Stimulated activated memory B cell treated with anti-CD40 and anti-IgM and Interleukin-4, amounts not matched to agents 10 μg/mL and 1 μg/mL and 100 μg/mL, for 72 hours (primary cell): ENCODE measurements around the gene GDF2.

ENCODE experiments used
- ATAC-seq: fragments of 150-1000 bp; cut with Tn5 transposase; 2 replicates; pipeline ENCODE4 v1.10.0; 2021
- H3K27ac Mint-ChIP-seq: one replicate; pipeline ENCODE4 v1.8.0; 2022; ENCODE audit warnings: mild to moderate bottlenecking, mixed read lengths
- H3K27me3 Mint-ChIP-seq: one replicate; pipeline ENCODE4 v1.8.0; 2022; ENCODE audit warnings: mixed read lengths
- H3K36me3 Mint-ChIP-seq: one replicate; pipeline ENCODE4 v1.8.0; 2022; ENCODE audit warnings: mixed read lengths
- H3K4me1 Mint-ChIP-seq: one replicate; pipeline ENCODE4 v1.8.0; 2022; ENCODE audit warnings: mixed read lengths
- H3K4me3 Mint-ChIP-seq: one replicate; pipeline ENCODE4 v1.8.0; 2022; ENCODE audit warnings: mild to moderate bottlenecking, moderate library complexity, mixed read lengths
- H3K9me3 Mint-ChIP-seq: one replicate; pipeline ENCODE4 v1.8.0; 2022; ENCODE audit warnings: mixed read lengths

Gene GDF2

DNA sequence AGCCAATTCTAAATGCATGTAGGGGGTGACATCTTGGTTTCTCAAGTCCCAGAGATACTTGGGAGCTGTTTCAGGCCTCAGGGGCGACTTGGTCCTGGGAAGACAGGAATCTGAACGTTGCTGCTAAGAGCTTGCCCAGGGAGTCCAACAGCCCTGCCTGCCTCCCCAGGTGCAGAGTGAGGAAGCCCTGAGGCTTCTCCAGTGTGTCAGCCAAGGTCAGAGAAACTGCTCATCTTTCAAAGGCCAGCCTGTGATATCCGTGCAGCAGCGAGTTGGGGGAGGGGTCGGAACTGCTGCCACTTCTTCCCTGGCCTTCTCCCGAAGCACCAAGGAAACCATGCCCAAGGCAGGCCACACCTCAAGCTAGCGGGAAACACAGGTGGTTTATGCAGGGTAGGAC is 9.7 kb downstream of the GDF2 start:
- no peak overlapping the region for H3K4me3 Mint-ChIP-seq
- ATAC-seq = no peak
- no peak overlapping the region for H3K27ac Mint-ChIP-seq

DNA sequence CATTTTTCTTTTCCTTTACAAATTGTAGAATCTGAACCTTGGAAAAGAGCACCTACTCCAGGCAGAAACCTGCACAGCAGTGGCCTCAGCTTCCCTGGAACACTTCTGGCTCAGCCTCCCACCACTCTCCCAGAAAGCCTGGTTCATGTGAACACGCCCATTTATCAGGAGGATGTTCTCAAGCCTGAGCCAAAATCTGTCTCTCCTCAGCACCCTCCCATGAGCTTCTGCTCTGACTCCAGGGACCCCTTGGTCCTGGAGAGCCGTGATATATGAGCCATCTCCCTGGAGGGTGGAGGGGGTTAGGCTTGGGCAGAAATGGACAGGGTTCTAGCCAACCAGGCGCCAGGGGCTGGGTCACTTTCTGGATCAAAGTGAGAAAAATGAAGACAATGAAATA is 10.1 kb downstream of the GDF2 start:
- H3K4me1 Mint-ChIP-seq = no peaks in the 10 kb centered on the region
- ATAC-seq = no peak
- H3K36me3 Mint-ChIP-seq = no peaks in the 10 kb centered on the region
- H3K4me3 Mint-ChIP-seq = no peak overlapping the region
- H3K27me3 Mint-ChIP-seq = peaks cover 8% of the 10 kb centered on the region
- peaks cover 15% of the 10 kb centered on the region for H3K9me3 Mint-ChIP-seq
- H3K27ac Mint-ChIP-seq = no peak overlapping the region

More for the DNA sequence above, 9.7 kb downstream of the GDF2 start:
- Mint-ChIP-seq H3K4me1 (no peaks in the 10 kb centered on the region), H3K9me3 (peaks cover 15% of the 10 kb centered on the region), H3K27me3 (peaks cover 8% of the 10 kb centered on the region), H3K36me3 (no peaks in the 10 kb centered on the region)

- no peak for ATAC-seq
- Mint-ChIP-seq H3K27ac (no peak overlapping the region), H3K36me3 (no peaks in the 10 kb centered on the region), H3K4me3 (no peak overlapping the region), H3K27me3 (peaks cover 8% of the 10 kb centered on the region), H3K4me1 (no peaks in the 10 kb centered on the region), H3K9me3 (peaks cover 10% of the 10 kb centered on the region)
Measured at GRCh38 chr10:47332946-47333345, 10.7 kb downstream of the GDF2 start.

DNA sequence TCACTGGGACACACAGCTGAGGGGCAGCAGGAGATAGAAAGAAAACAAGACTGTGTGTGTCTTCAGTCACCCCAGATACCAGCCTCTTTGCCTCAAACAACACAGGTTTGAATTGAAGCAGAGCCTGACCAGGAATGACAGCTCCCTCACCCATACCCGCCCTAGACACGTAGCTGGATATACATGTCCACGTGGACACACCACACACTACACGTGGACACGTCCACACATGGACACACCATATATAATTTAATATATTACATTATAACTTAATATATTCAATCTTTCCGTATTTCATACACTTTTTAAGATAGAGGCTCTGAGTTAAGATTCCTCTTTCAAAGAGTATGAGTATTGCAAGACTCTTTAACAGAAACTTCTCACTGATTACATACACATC is 11.3 kb downstream of the GDF2 start:
- H3K9me3 Mint-ChIP-seq = peaks cover 4% of the 10 kb centered on the region
- H3K27me3 Mint-ChIP-seq = peaks cover 8% of the 10 kb centered on the region
- no peak overlapping the region for H3K27ac Mint-ChIP-seq
- no peaks in the 10 kb centered on the region for H3K4me1 Mint-ChIP-seq
- H3K36me3 Mint-ChIP-seq = no peaks in the 10 kb centered on the region
- no peak overlapping the region for H3K4me3 Mint-ChIP-seq
- ATAC-seq = no peak

DNA sequence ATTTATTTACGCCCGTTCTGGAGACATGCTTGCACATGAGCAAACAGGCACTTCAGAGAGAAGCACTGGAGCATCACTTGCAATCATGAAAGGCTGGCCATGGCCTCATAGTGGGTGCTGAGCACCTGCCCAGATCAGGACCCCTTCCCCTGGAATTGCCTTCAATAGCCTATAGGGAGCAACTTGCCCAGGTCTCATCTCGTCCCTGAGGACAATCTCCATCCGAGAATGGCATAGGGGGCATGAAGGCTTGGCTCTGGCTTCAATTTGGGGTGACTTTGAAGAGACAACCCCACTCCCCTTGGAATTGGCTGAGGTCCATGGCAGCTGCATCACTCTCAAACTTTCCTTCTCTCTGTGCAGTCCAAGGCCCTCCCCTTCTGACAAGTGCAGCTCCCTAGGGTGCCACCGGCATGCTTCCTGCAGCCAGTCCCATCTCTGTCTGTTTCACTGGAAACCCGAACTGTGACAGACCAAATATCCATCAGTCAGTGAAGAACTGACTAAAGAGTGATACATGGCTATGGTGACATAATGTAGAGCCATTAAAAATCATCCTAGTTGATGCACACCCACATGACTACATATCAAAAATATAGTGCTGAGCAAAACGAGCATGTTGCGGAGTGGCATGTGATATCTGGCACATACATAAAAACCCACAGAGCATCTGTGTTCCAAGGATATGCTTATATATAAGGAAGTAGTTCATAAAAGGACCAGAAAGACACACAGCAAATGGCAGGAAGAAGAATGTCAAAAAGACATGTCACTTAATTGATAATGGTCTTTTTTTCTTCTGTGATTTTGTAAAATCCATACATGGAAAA is 12.4 kb downstream of the GDF2 start:
- ATAC-seq = no peak
- Mint-ChIP-seq H3K9me3 (no peaks in the 10 kb centered on the region), H3K4me3 (no peak overlapping the region), H3K4me1 (no peaks in the 10 kb centered on the region), H3K27me3 (peaks cover 15% of the 10 kb centered on the region), H3K27ac (no peak overlapping the region), H3K36me3 (no peaks in the 10 kb centered on the region)

DNA sequence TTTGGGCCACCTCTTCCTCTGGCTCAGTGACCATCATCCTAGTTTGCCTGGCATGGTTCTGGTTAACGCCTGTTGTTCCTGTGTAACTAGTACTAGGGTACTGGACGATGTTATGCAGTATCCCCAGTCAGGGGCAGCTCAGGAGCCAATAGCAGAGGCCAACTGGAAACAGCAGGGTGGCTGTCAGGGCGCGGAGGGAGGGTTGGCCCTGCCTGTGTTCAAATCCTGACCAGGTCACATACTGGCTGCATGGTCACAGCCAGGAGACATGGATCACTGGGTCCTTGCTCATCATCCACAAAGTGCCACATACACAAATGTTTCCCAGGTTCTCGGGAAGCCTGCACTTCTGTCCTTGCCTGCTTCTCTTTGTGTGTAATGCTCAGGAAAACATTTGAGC is 13.7 kb downstream of the GDF2 start:
- no peak for ATAC-seq
- H3K9me3 Mint-ChIP-seq = no peaks in the 10 kb centered on the region
- peaks cover 11% of the 10 kb centered on the region for H3K4me1 Mint-ChIP-seq
- peaks cover 28% of the 10 kb centered on the region for H3K27me3 Mint-ChIP-seq
- no peak overlapping the region for H3K4me3 Mint-ChIP-seq
- H3K27ac Mint-ChIP-seq = no peak overlapping the region
- no peaks in the 10 kb centered on the region for H3K36me3 Mint-ChIP-seq

DNA sequence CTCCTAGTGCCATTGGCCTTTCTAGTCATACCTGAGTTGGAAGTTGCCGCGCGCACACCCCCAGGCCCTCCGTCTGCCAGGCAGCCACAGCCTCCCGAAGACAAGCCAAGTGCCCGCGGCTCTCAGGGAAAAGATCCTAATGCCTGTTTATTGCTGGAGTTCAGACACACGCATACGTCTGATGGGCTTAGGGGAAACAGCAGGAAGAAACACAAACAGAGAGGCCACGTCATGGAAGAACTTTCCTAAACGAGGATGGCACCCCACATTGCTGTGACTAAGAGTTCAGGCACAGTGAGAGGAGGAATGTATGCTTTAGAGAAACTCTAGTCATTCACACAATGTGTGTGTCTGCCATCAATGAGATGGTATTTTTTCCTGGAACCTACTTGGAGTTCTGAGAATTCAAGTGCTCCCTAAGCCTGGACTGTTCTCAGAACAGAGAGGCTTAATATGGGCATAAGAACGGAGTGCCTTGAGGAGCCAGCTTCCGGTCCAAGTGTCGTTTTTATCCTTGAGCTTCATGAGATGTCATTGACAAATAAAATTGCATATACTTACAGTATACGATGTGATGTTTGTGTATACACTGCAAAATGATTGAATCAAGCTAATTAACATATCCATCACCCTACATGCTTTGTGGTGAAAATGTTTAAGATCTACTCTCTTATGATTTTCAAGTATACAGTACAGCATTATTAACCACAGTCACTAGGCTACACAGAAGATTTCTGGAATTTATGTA is 14.3 kb downstream of the GDF2 start:
- no peaks in the 10 kb centered on the region for H3K36me3 Mint-ChIP-seq
- H3K4me1 Mint-ChIP-seq = peaks cover 12% of the 10 kb centered on the region
- H3K27ac Mint-ChIP-seq = no peak overlapping the region
- ATAC-seq = no peak
- no peaks in the 10 kb centered on the region for H3K9me3 Mint-ChIP-seq
- H3K27me3 Mint-ChIP-seq = peaks cover 34% of the 10 kb centered on the region
- H3K4me3 Mint-ChIP-seq = no peak overlapping the region

DNA sequence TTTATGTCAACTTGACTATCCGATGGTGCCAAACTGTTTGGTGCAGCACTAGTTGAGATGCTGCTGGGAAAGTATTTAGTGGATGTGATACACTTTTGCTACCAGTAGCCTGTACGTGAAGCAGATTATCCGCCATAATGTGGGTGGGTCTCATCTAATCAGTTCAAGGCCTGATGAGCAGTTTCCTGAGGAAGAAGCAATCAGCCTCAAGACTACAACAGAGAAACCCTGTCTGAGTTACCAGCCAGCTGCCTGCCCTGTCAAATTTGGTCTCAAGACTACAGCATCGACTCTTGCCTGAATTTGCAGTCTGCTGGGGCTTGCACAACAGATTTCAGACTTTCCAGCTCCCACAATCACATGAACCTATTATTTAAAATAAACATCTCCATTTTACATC is 15.1 kb downstream of the GDF2 start:
- Mint-ChIP-seq H3K27ac (no peak overlapping the region), H3K36me3 (no peaks in the 10 kb centered on the region), H3K9me3 (no peaks in the 10 kb centered on the region), H3K4me1 (peaks cover 12% of the 10 kb centered on the region), H3K4me3 (no peak overlapping the region), H3K27me3 (peaks cover 37% of the 10 kb centered on the region)
- ATAC-seq = no peak

DNA sequence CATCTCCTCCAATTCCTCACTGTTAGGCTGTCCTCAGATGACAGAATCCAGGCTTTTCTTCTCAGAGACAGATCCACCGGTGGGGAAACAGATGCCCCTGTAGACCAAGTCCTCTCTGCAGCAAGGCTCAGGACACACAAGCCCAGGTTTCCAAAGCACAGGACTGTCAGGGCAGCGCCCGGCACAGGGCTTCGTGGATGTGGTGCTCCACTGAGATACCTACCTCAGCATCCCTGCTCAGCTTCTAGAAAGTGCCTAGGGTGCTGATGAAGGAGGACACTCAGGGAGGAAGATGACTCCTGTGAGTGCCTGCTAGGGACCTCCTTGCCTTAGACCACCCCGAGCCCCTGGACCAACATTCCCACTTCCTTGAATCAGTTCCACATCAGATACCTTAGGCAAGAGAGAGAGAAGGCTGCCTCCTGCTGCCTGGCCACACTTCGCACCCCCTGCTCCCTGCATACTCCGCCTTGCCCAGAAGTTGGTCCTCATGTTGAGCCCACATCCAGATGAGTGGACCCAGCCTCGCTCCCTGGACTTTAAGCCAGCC is 17.0 kb downstream of the GDF2 start:
- Mint-ChIP-seq H3K4me3 (no peak overlapping the region), H3K4me1 (peaks cover 12% of the 10 kb centered on the region), H3K27ac (no peak overlapping the region), H3K9me3 (no peaks in the 10 kb centered on the region), H3K36me3 (no peaks in the 10 kb centered on the region), H3K27me3 (peaks cover 37% of the 10 kb centered on the region)
- no peak for ATAC-seq

- Mint-ChIP-seq H3K4me1 (peaks cover 12% of the 10 kb centered on the region), H3K9me3 (no peaks in the 10 kb centered on the region), H3K4me3 (no peak overlapping the region), H3K36me3 (no peaks in the 10 kb centered on the region), H3K27ac (no peak overlapping the region), H3K27me3 (peaks cover 30% of the 10 kb centered on the region)
- no peak for ATAC-seq
Measured at GRCh38 chr10:47339759-47340607, 17.7 kb downstream of the GDF2 start.

DNA sequence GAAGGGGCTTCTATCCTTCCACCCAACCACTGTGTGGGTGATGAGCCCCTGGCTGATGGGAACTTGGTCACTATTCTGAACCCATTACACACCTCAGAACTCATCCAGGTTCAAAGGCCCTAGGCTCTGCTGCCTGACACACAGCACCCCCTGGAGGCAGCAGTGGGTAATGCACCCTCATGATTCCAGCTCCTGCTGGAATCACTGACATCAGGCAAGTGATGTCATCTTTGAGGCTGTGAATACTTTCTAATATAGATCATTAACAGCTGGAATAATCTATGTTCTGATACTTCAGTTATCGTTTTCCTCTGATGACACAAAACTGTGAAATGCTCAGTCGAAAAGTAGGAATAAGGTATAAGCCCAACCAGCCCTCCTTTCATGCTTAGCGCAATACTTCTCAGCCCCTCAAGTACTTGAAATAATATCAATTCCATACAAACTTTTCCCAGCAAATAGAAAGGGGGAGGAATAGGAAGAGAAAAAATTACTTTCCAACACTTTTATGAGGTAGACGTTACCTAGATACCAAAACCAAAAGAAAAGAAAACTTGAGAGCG is 18.4 kb downstream of the GDF2 start:
- Mint-ChIP-seq H3K27ac (no peak overlapping the region), H3K27me3 (peaks cover 28% of the 10 kb centered on the region), H3K36me3 (no peaks in the 10 kb centered on the region), H3K9me3 (no peaks in the 10 kb centered on the region), H3K4me1 (peaks cover 12% of the 10 kb centered on the region), H3K4me3 (no peak overlapping the region)
- peak; percentile 46 for ATAC-seq

DNA sequence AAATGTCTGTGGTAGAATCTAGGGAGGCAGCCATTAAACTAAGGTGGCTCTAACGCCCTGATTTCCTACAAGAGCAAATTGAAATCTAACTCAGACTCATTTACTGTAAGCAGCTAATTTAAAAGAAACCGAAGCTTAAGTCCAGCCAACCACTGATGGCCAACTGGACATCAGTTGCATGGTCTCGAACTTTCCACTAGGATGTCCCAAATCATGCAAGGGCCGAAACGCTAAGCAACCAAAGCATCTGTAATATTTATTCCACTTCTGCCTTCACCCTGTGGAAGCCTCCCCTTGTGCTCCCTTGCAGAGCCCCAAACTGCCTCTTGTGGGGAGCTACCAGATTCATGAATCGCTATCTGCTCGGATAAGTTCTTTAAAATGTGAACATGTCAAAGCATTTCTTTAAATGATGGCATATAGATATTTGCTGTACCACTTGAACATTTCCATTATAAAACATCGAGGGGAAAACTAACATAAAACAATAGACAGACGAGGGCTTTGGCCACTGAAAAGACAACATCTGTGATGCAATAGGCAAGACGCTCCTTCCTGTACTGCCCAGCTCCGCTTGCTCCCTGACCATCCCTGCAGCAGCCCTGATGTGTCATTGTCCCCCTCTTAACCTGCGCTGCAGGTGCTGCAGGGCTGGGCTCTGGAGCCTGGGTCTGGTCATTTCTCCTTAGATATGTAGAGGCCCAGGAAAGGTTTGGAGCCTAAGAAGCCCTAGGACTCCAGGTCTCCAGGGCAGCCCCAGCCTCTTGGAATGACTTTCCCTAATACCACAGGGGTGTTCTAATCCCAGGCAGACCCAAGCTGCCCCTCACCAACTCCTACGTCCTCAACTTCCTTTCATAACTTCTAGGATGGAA is 23.0 kb downstream of the GDF2 start:
- no peak overlapping the region for H3K4me3 Mint-ChIP-seq
- no peak for ATAC-seq
- H3K4me1 Mint-ChIP-seq = peaks cover 7% of the 10 kb centered on the region
- no peaks in the 10 kb centered on the region for H3K36me3 Mint-ChIP-seq
- peaks cover 16% of the 10 kb centered on the region for H3K27me3 Mint-ChIP-seq
- no peak overlapping the region for H3K27ac Mint-ChIP-seq
- H3K9me3 Mint-ChIP-seq = no peaks in the 10 kb centered on the region

DNA sequence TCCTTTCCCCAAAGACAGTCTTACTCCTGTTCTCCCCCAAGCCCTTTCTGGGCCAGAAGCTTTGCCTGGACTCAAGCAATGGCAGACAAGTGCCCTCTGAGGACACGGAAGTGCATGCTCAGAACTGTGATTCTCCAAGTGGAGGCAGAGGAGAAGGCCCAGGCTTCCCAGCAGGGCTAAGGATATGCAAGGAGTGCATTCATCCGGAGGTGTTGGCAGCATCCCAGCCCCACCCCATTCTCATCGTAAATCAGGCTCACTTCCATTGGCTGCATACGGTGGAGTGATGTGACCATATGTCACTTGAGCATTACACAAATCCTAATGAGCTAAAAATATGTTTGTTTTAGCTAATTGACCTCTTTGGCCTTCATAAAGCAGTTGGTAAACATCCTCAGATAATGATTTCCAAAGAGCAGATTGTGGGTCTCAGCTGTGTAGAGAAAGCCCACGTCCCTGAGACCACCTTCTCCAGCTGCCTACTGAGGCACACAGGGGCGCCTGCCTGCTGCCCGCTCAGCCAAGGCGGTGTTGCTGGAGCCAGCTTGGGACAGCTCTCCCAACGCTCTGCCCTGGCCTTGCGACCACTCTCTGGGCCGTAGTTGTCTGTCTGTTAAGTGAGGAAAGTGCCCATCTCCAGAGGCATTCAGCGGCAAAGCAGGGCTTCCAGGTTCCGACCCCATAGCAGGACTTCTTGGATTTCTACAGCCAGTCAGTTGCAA is 24.5 kb downstream of the GDF2 start:
- no peak for ATAC-seq
- Mint-ChIP-seq H3K27ac (no peak overlapping the region), H3K4me3 (no peak overlapping the region), H3K27me3 (peaks cover under 1% of the 10 kb centered on the region), H3K4me1 (no peaks in the 10 kb centered on the region), H3K36me3 (no peaks in the 10 kb centered on the region), H3K9me3 (no peaks in the 10 kb centered on the region)

GRCh38 chr10:47347303-47347675 is 25.0 kb downstream of the GDF2 start:
- H3K27me3 Mint-ChIP-seq = no peaks in the 10 kb centered on the region
- H3K4me3 Mint-ChIP-seq = no peak overlapping the region
- H3K4me1 Mint-ChIP-seq = no peaks in the 10 kb centered on the region
- H3K36me3 Mint-ChIP-seq = no peaks in the 10 kb centered on the region
- H3K27ac Mint-ChIP-seq = no peak overlapping the region
- ATAC-seq = no peak
- H3K9me3 Mint-ChIP-seq = no peaks in the 10 kb centered on the region
